Neuron (in vitro differentiated cells): ENCODE measurements around the gene KREMEN2.
A peak's percentile ranks its signal among the peaks of the same experiment; 100 is the strongest.
"Not testable (repeated sequence)": the region's sequence is repeated elsewhere in the genome, so short reads cannot be mapped to it uniquely, and the experiment has no call there.

Experiments used
- H2AFZ ChIP-seq: one replicate; pipeline ENCODE4 v1.6.1; 2013; ENCODE audit warnings: low read depth, mild to moderate bottlenecking, inconsistent platforms, low read length, moderate library complexity
- H3K27me3 ChIP-seq: one replicate; pipeline ENCODE4 v1.6.1; 2013; ENCODE audit warnings: low read length; ENCODE audit not compliant: insufficient read depth
- H3K36me3 ChIP-seq: one replicate; pipeline ENCODE4 v1.6.1; 2013; ENCODE audit warnings: low read length; ENCODE audit not compliant: insufficient read depth
- H3K4me1 ChIP-seq: one replicate; pipeline ENCODE4 v1.6.1; 2013; ENCODE audit warnings: low read length; ENCODE audit not compliant: insufficient read depth
- H3K4me3 ChIP-seq: 2 replicates; pipeline ENCODE4 v1.5.1; 2013; ENCODE audit warnings: mild to moderate bottlenecking, low read length, moderate library complexity
- H3K9me3 ChIP-seq: one replicate; pipeline ENCODE4 v1.6.1; 2013; ENCODE audit warnings: low read length

KREMEN2 gene

GRCh38 chr16:2963723-2964474, at the start of gene KREMEN2:
Gene KREMEN2, plus strand, starts transcription at chr16:2964275. Its CDS starts 246 bp downstream, at chr16:2964521.
- Histone ChIP-seq H3K4me3 (peak within 1 kb of the TSS; percentile 43), H3K36me3 (no peaks in the 10 kb centered on the region), H3K27me3 (peaks cover 14% of the 10 kb centered on the region), H3K4me1 (peaks cover 19% of the 10 kb centered on the region), H2AFZ (peak within 1 kb of the TSS; percentile 76), H3K9me3 (no peaks in the 10 kb centered on the region)

- Histone ChIP-seq H3K4me1 (peaks cover 9% of the 10 kb centered on the region), H2AFZ (no peak overlapping the region), H3K27me3 (no peaks in the 10 kb centered on the region), H3K36me3 (peaks cover 19% of the 10 kb centered on the region), H3K4me3 (no peak overlapping the region), H3K9me3 (no peaks in the 10 kb centered on the region)
Measured at GRCh38 chr16:2915196-2915929, 48.7 kb upstream of the KREMEN2 start.

GRCh38 chr16:2919511-2920255, 44.4 kb upstream of the KREMEN2 start:
- H3K4me1 ChIP-seq, result no peaks in the 10 kb centered on the region

GRCh38 chr16:2923481-2923880, 40.6 kb upstream of the KREMEN2 start:
- H2AFZ ChIP-seq, result no peak overlapping the region
- no peaks in the 10 kb centered on the region for H3K27me3 ChIP-seq
- H3K4me3 ChIP-seq, result no peak overlapping the region
- no peaks in the 10 kb centered on the region for H3K9me3 ChIP-seq
- peaks cover 6% of the 10 kb centered on the region for H3K36me3 ChIP-seq
- no peaks in the 10 kb centered on the region for H3K4me1 ChIP-seq

More at GRCh38 chr16:2919511-2920255, 44.4 kb upstream of the KREMEN2 start:
- Histone ChIP-seq H2AFZ (no peak overlapping the region), H3K4me3 (no peak overlapping the region), H3K27me3 (no peaks in the 10 kb centered on the region), H3K36me3 (peaks cover 13% of the 10 kb centered on the region), H3K9me3 (no peaks in the 10 kb centered on the region)

GRCh38 chr16:2924901-2925755, 38.9 kb upstream of the KREMEN2 start:
- H3K4me3 ChIP-seq, result no peak overlapping the region
- H2AFZ ChIP-seq, result no peak overlapping the region
- no peaks in the 10 kb centered on the region for H3K9me3 ChIP-seq
- H3K27me3 ChIP-seq, result no peaks in the 10 kb centered on the region
- peaks cover 3% of the 10 kb centered on the region for H3K36me3 ChIP-seq
- no peaks in the 10 kb centered on the region for H3K4me1 ChIP-seq

GRCh38 chr16:2925951-2926649, 38.0 kb upstream of the KREMEN2 start:
- Histone ChIP-seq H3K36me3 (peaks cover 3% of the 10 kb centered on the region), H3K4me1 (no peaks in the 10 kb centered on the region), H2AFZ (no peak overlapping the region), H3K4me3 (no peak overlapping the region), H3K27me3 (no peaks in the 10 kb centered on the region), H3K9me3 (no peaks in the 10 kb centered on the region)

- no peaks in the 10 kb centered on the region for H3K9me3 ChIP-seq
- H3K4me3 ChIP-seq, result no peak overlapping the region
- peaks cover 3% of the 10 kb centered on the region for H3K36me3 ChIP-seq
Measured at GRCh38 chr16:2926650-2926999, 37.5 kb upstream of the KREMEN2 start.

GRCh38 chr16:2927010-2927646, 36.9 kb upstream of the KREMEN2 start:
- Histone ChIP-seq H3K4me3 (no peak overlapping the region), H2AFZ (no peak overlapping the region), H3K9me3 (no peaks in the 10 kb centered on the region), H3K36me3 (peaks cover 2% of the 10 kb centered on the region), H3K4me1 (no peaks in the 10 kb centered on the region), H3K27me3 (no peaks in the 10 kb centered on the region)

More at GRCh38 chr16:2926650-2926999, 37.5 kb upstream of the KREMEN2 start:
- Histone ChIP-seq H3K27me3 (no peaks in the 10 kb centered on the region), H3K4me1 (no peaks in the 10 kb centered on the region), H2AFZ (no peak overlapping the region)

- not testable (repeated sequence) for H3K4me3 ChIP-seq, H3K36me3 ChIP-seq, H3K9me3 ChIP-seq, H3K4me1 ChIP-seq, H2AFZ ChIP-seq, H3K27me3 ChIP-seq
Measured at GRCh38 chr16:2928151-2928550, 35.9 kb upstream of the KREMEN2 start.

GRCh38 chr16:2928796-2929195, 35.3 kb upstream of the KREMEN2 start:
- Histone ChIP-seq H3K9me3 (no peaks in the 10 kb centered on the region), H3K4me3 (no peak overlapping the region), H2AFZ (no peak overlapping the region), H3K36me3 (no peaks in the 10 kb centered on the region), H3K27me3 (no peaks in the 10 kb centered on the region), H3K4me1 (no peaks in the 10 kb centered on the region)

GRCh38 chr16:2929693-2930092, 34.4 kb upstream of the KREMEN2 start:
- no peaks in the 10 kb centered on the region for H3K4me1 ChIP-seq
- no peaks in the 10 kb centered on the region for H3K9me3 ChIP-seq
- H3K36me3 ChIP-seq, result peaks cover 5% of the 10 kb centered on the region
- H3K4me3 ChIP-seq, result no peak overlapping the region
- H3K27me3 ChIP-seq, result no peaks in the 10 kb centered on the region
- H2AFZ ChIP-seq, result no peak overlapping the region

- Histone ChIP-seq H3K36me3 (peaks cover 5% of the 10 kb centered on the region), H3K4me3 (no peak overlapping the region), H3K9me3 (no peaks in the 10 kb centered on the region), H3K4me1 (no peaks in the 10 kb centered on the region), H2AFZ (no peak overlapping the region), H3K27me3 (no peaks in the 10 kb centered on the region)
Measured at GRCh38 chr16:2930236-2930635, 33.8 kb upstream of the KREMEN2 start.
